HG02763 (cell line): ENCODE measurements around the gene ZSCAN5B.

Source experiments
- ATAC-seq: cut with Tn5 transposase; IDR thresholded peaks from one replicate; pipeline ENCODE4 v1.9.1; 2021; ENCODE audit warnings: mild to moderate bottlenecking, moderate library complexity; ENCODE audit not compliant: unreplicated experiment

Gene ZSCAN5B

GRCh38 chr19:56146904-56147303, 50.7 kb downstream of the ZSCAN5B start:
- ATAC-seq: no peak

- ATAC-seq: no peak
Observed at GRCh38 chr19:56145698-56146097, 51.9 kb downstream of the ZSCAN5B start.

GRCh38 chr19:56144831-56145230, 52.8 kb downstream of the ZSCAN5B start:
- no peak for ATAC-seq

- ATAC-seq: no peak
Observed at GRCh38 chr19:56144376-56144775, 53.2 kb downstream of the ZSCAN5B start.

GRCh38 chr19:56142897-56143434, 54.6 kb downstream of the ZSCAN5B start:
- ATAC-seq: no peak

GRCh38 chr19:56142087-56142787, 55.3 kb downstream of the ZSCAN5B start:
- ATAC-seq: no peak

GRCh38 chr19:56141417-56141993, 56.1 kb downstream of the ZSCAN5B start:
- ATAC-seq: no peak

- peak; percentile 91 for ATAC-seq
Observed at GRCh38 chr19:56140583-56141416, 56.8 kb downstream of the ZSCAN5B start, which contains the start of gene ZNF444. Gene ZNF444 (plus strand): TSS chr19:56141287. CDS start chr19:56146912, 5,625 bp downstream.

- no peak for ATAC-seq
Observed at GRCh38 chr19:56139847-56140582, 57.6 kb downstream of the ZSCAN5B start.
